ENCODE results near the gene CABP2. TPM values are rescaled to one million over a fixed set of nuclear protein-coding genes. Genes with fewer than 3 reads are reported as not detected.
"Not testable (repeated sequence)": the region's sequence is repeated elsewhere in the genome, so short reads cannot be mapped to it uniquely, and the experiment has no call there.

CABP2 gene
- not detected for polyA plus RNA-seq (2013, experiment 1 of 2; ENCODE audit: insufficient read length)
- not detected for polyA plus RNA-seq (2013, experiment 2 of 2; ENCODE audit: insufficient read length)

DNA sequence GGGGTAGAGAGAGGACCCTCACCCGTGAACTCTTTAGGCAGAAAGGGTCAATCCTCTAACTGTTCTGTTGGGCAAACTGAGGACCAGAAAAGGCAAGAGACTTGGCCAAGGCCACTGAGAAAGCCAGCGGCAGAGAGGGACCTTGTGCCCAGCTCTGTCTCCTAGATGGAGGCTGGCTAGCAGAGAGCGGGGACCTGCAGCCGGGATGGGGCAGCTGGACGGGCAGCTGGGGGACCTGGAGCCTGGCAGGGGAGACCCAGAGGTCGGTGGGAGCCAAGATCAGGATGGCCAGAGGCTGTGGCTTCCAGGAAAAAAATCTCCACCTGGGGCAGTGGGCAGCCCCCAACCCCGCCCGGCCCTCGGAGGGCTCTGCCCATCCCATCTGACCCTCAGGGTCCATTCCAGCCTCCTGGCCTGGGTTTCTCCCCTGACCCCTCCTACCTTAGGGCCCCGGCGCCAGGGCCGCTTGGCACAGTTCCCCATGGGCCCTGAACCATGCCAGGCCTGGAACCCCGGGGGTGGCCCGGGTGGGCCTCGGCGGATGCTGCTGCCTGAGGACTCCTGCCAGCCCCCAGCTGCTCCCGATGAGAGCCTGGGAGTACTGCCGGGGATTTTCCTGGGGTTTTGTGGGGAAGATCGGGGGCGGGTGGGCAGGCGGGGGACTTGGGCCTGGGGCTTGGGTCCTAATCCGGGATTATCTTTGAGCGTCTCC is at the start of gene CABP2:
TSS of gene CABP2 (minus strand) at position 603 of the 712 bp plus-strand sequence. CDS start at position 483, 120 bp downstream.
- DNase-seq: no peak

DNA sequence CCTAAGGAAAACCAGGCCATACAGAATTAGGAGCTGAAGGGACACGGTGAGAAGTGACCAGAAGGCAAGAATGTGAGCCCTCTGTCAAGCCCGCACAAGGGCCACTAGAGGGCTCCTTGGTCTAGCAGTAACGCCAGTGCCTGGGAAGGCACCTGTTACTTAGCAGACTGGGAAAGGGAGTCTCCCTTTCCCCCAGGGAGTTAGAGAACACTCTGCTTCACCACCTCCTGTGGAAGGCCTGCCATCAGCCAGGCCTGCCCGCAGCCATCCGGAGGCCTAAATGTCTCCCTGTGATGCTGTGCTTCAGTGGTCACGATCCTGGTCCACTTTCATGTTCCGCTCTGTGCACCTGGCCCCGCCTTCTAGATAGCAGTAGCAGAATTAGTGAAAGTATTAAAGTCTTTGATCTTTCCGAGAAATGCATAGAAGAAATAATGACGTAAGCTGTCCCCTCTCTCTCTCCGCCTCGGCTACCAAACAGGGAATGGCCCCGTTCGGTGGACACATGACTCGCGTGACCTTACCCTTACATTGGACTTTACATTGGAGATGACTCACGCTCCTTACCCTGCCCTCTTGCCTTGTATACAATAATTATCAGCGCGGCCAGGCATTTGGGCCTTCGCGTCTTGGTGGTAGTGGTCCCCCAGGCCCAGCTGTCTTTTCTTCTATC is 49.6 kb upstream of the CABP2 start:
- DNase-seq: peak; percentile 50

DNA sequence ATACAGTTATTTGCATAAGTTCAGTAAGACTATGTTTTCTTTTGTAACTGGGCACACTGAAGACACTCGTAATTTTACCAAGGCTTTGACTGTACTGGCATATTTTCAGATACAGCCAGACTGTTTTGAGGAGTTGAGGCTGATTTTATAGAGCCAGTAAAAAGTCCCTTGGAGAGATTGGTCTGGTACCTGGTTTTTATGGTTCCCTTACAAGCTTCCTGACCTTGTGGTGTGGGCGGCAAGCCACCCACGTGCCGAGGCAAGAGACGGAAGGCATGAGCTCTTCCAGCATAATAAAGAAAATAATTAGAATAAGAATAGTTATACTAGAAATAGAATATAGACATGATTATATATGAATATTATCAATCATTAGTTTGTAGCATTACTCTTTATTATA is 49.1 kb upstream of the CABP2 start:
- DNase-seq: no peak

DNA sequence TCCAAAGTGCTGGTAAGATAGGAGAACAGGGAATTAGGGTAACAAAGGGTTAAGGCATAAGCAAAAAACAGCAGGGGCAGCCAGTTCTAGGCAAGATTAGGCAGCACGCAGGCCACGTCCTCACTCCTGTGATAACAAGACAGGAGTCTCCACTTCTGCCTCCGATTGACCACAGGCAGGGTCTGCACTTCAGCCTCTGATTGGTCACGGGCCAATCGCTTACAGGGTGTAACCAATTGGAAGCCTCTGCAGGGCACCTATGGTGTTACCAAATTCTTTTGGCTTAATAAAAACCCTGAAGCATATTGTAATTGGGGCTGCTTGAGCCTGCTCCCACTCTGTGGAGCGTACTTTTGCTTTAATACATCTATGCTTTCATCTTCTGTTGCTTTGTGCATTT is 48.2 kb upstream of the CABP2 start:
- no peak for DNase-seq

DNA sequence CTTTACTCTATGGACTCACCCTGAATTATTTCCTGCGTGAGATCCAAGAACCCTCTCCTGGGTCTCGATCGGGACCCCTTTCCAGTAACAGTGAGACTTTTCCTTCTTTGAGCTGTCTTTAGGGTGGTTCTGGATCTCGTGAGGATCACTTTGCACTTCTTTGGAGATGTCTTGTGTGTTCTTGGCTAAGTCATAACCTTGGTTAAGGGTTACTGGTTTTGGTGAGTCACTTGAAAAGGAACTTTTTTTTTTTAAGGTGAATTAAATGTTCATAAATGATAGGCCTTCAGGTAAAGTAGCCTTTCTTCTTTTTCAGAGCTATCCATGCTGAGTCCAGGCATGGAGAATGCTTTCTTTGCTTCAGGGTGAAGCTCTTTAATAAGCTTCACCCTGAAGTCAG is 41.0 kb upstream of the CABP2 start:
- DNase-seq: no peak

GRCh38 chr11:67563705-67564114 is 40.5 kb upstream of the CABP2 start:
- DNase-seq: peak; percentile 90

- DNase-seq: peak; percentile 63
Measured at GRCh38 chr11:67562963-67563704, 39.9 kb upstream of the CABP2 start.

GRCh38 chr11:67561971-67562619 is 38.8 kb upstream of the CABP2 start:
- DNase-seq: peak; percentile 36

DNA sequence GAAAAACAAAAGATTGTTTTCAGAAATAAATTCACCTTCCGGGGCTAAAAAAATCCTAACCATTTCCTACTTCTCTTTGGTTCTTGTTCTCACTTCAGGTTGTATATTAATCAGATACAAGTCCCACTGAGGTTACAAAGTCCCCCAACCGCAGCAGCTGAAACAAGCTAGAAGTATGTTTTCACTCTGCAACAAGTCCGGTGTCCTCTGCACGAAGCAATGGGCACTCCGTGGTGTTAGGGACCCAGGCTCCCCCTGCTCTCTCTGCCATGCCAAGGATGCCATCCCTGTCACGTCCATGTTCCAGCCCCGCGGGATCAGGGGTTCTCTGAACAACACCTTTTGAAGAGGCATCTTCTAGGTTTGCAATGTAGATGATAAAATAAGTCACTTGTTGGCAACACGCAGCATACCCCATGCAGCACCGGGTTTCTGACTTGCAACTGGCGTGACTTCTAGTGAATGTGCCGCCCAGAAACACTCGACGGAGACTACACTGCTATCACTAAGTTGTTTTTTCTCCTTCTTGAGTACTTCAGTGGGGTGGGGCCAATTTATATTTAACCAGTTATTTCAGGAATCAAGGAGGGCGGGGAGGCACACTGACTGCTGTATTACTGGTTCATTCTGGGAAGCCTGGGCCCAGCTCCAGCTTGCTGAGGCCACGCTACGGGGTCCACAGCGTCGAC is 35.0 kb upstream of the CABP2 start:
- DNase-seq: peak; percentile 22

- DNase-seq: no peak
Measured at GRCh38 chr11:67556244-67556643, 33.0 kb upstream of the CABP2 start.

DNA sequence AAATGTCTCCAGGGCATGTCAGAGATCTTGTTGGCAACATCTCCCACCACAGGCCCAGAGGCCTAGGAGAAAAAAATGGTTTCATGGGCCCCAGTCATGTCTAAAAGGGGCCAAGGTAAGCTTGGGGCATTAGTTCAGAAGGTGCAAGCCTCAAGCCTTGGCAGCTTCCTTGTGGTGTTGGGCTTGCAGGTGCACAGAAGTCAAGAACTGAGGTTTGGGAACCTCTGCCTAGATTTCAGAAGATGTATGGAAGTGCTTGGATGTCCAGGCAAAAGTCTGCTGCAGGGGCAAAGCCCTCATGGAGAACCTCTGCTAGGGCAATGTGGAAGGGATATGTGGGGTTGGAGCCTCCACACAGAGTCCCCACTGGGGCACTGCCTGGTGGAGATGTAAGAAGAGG is 28.5 kb upstream of the CABP2 start:
- not testable (repeated sequence) for DNase-seq

- DNase-seq: no peak
Measured at GRCh38 chr11:67551127-67551526, 27.9 kb upstream of the CABP2 start.

GRCh38 chr11:67548555-67549110 is 25.4 kb upstream of the CABP2 start:
- DNase-seq: no peak

- DNase-seq: not testable (repeated sequence)
Measured at GRCh38 chr11:67548112-67548511, 24.9 kb upstream of the CABP2 start.

DNA sequence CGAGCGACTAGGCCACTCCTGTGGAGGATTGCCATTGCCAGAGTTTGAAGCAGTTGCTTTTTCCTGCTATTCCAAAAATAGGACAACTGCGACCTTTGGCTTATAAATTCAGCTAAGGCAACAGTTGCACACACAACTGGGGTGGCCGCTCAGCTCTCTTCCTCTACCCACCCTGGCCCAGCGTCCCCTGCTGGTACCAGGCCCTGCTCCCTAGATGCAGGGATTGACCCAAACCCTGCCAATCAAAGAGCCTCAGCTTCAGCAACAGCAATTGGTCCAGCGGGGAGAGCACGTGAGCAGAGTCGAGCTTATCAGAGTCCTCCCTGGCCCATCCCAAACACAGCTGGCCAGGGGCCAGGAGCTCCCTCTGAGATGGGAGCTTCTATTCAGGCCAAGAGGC is 22.0 kb upstream of the CABP2 start:
- no peak for DNase-seq

DNA sequence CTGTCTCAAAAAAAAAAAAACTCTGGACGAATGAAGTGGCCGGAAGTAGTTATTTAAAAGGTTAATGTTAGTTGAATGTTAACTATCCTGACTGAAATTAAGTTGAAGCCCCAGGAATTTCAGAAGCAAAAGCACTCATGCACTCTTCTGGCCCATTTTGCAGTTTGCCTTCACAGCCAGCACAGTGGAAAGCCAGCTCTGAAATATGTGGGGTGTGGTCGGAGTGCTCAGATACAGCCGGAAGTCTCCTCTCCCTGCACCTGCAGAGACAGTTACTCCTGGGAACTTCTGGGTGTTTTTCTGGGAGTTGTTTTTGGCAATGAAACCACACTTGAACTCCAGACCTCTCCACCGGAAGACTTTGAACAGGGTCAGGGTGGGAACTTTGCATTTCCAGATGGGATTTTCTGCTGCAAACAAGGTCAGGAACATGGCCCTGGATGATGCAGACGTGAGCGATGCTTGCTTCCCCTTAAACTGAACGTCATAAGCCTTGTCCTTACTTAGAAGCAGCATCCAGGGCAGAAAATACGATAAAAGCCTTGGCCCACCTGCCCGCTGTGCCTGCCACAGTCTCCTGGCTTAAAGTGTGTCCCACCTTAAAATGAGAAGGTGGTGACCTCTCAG is 21.5 kb upstream of the CABP2 start:
- no peak for DNase-seq

- no peak for DNase-seq
Measured at GRCh38 chr11:67543585-67543984, 20.3 kb upstream of the CABP2 start.

DNA sequence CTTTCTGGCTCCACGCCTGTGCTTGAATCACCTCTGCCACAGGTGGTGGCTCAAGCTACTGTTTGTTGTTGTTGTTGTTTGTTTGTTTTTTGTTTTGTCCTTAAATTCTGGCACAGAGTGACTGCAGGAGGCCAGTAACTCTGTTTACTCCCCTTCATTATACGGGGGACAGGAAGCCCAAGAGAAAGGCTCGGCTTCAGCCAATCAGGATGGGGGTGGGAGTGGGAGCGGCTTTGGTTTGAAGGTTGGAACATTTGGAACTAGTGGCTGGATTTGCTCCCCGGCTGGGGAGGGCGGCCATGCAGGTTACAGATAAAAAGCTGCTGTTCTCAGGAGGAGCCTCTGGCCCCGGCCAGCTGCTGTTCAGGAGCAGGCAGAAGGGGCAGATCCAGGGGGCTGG is 19.7 kb upstream of the CABP2 start:
- DNase-seq: no peak

- DNase-seq: no peak
Measured at GRCh38 chr11:67542169-67542568, 18.9 kb upstream of the CABP2 start.

DNA sequence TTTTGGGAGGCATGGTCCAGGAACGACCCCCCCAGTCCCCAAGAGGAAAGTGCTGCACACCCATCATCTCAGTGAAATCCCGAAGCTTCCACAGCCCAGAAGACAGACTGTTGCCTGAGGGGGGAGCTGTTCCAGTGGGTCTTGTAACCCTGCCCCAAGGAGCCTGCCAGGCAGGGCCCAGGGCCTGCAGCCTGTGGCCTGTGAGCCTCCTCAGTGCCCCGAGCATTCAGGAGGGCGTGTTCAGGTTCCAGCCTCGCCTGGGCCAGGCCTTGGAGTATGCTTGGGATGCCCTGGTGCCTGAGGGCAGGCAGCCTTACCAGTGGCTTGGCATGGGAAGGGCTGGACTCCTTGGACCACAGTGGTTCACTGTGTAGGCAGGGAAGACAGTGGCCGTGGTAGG is 18.0 kb upstream of the CABP2 start:
- DNase-seq: no peak

DNA sequence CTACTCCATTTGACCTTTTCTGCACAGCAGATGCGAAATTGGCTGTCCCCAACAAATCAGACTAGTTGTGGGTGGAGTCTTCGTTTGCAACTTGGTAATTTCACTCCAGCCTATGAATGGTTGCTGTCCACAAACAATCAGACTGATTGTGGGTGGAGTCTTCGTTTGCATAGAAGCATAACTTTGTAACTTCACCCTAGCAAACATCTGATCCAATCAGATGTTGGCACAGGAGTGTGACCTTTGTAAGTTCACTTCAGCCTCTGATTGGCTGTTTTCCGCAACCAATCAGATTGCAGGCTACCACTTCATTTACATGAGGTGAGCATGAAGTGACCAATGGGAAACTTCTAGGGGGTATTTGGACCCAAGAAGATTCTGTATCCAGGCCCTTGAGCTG is 16.3 kb upstream of the CABP2 start:
- no peak for DNase-seq
